ENCODE results near the gene SEH1L. TPM values are rescaled to one million over a fixed set of nuclear protein-coding genes. Genes with fewer than 3 reads are reported as not detected.
"Not testable (repeated sequence)": the region's sequence is repeated elsewhere in the genome, so short reads cannot be mapped to it uniquely, and the experiment has no call there.

The SEH1L gene
- 29.4 and 33.1 TPM in 2 replicates for total RNA-seq (2014; rRNA removed; shearing (Covaris generic))

DNA sequence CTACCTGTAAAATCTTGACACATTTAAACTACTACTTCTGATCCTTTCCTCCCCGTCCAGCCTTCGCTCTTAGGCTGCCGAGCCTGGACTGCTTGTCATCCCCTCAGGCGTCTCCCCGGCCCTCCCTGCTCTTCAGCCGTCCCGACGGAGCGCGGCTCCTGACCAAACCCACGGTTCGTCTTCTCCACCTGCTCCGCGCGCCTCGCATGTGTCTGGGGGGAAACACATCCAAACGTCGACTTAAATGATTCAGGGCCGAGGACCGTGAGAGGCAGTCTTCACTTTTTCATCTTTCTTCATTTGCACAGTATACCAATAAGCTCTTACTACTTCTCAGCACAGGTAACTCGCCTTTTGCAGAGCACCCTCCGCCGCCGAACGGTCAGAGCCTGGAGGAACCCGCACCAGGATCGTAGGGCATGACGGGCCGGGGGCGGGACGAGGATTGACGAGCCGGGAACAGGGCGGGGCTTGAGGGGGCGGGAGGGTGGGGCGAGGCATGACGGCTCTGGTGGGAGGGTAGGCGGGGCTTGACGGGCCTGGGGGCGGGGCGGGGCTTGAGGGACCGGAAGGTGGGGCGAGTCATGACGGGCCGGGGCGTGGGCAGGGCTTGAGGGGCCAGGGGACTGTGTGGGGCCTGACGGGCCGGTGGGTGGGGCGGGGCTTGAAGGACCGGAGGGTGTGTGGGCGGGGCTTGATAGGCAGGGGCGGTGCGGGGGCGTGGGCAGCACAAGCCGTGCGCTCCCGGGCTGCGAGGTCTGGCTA is at the start of gene SEH1L:
Gene SEH1L, plus strand, starts transcription at position 727 of the 765 bp plus-strand sequence. CDS start 111 bp downstream, outside the sequence.
- peak within 1 kb of the TSS; percentile 87 for H3K4me3 ChIP-seq
- no peaks in the 10 kb centered on the region for H3K9me3 ChIP-seq (replicated peaks)
- H3K27me3 ChIP-seq, result no peaks in the 10 kb centered on the region
- peak; percentile 95 to 97 for DNase-seq
- H3K36me3 ChIP-seq, result no peaks in the 10 kb centered on the region; the same call in 1 of the 2 replicates
- H3K27ac ChIP-seq, result peak within 1 kb of the TSS; percentile 86
- peaks cover 9% of the 10 kb centered on the region for H3K4me1 ChIP-seq

DNA sequence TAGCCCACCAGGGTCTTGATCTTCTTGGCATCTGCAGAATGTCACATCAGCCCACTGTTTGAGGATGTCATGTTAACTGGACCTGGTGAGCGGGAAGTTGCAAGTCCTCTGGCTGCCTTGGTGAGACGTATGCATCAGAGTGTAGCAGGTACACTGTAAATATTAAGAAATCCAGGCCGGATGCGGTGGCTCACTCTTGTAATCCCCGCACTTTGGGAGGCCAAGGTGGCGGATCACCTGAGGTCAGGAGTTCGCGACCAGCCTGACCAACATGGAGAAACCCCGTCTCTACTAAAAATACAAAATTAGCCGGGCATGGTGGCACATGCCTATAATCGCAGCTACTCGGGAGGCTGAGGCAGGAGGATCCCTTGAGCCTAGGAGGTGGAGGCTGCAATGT is 46.6 kb upstream of the SEH1L start:
- not testable (repeated sequence) for H3K9me3 ChIP-seq (replicated peaks); DNase-seq; H3K36me3 ChIP-seq; H3K27ac ChIP-seq; H3K4me1 ChIP-seq; H3K27me3 ChIP-seq; H3K4me3 ChIP-seq

DNA sequence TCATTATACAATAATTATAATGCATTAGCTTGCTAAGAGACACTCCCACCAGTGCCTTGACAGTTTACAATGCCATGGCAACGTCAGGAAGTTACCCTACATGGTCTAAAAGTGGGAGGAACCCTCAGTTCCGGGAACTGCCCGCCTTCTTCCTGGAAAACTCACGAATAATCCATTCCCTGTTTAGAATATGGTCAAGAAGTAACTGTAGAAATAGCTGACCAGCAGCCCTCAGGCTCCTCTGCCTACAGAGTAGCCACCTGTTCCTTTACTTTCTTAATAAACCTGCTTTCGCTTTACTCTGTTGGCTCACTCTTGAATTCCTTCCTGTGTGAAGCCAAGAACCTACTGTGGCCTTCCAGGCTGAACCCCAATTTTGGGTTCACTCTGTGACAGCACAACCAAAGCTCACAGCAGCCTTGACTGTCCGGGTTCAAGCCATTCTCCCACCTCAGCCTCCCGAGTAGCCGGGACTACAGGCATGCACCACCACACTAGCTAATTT is 43.7 kb upstream of the SEH1L start:
- Histone ChIP-seq H3K4me1 (no peaks in the 10 kb centered on the region), H3K4me3 (no peak overlapping the region), H3K27me3 (no peaks in the 10 kb centered on the region), H3K9me3 (replicated peaks) (no peaks in the 10 kb centered on the region), H3K36me3 (no peaks in the 10 kb centered on the region), H3K27ac (no peak overlapping the region)
- DNase-seq, result peak in 1 of 2 experiments; percentile 17

- Histone ChIP-seq H3K27me3 (no peaks in the 10 kb centered on the region), H3K4me1 (no peaks in the 10 kb centered on the region)
These were observed 41.7 kb upstream of the SEH1L start for GRCh38 chr18:12906119-12906518.

GRCh38 chr18:12906773-12907172 is 41.0 kb upstream of the SEH1L start:
- H3K4me1 ChIP-seq, result no peaks in the 10 kb centered on the region
- H3K27ac ChIP-seq, result no peak overlapping the region
- no peak for DNase-seq
- no peak overlapping the region for H3K4me3 ChIP-seq
- no peaks in the 10 kb centered on the region for H3K9me3 ChIP-seq (replicated peaks)
- H3K36me3 ChIP-seq, result no peaks in the 10 kb centered on the region
- no peaks in the 10 kb centered on the region for H3K27me3 ChIP-seq

More at GRCh38 chr18:12906119-12906518, 41.7 kb upstream of the SEH1L start:
- Histone ChIP-seq H3K9me3 (replicated peaks) (no peaks in the 10 kb centered on the region), H3K27ac (no peak overlapping the region), H3K36me3 (no peaks in the 10 kb centered on the region), H3K4me3 (no peak overlapping the region)
- DNase-seq, result no peak

- H3K27ac ChIP-seq, result no peak overlapping the region
- H3K9me3 ChIP-seq (replicated peaks), result no peaks in the 10 kb centered on the region
- no peaks in the 10 kb centered on the region for H3K27me3 ChIP-seq
- DNase-seq, result peak in 1 of 2 experiments; percentile 22
- 0 out of 2 replicates have a peak overlapping the region, but pooled peaks have one; percentile 10 for H3K4me3 ChIP-seq
- H3K4me1 ChIP-seq, result no peaks in the 10 kb centered on the region
- no peaks in the 10 kb centered on the region for H3K36me3 ChIP-seq
These were observed 40.4 kb upstream of the SEH1L start for GRCh38 chr18:12907258-12907925.

DNA sequence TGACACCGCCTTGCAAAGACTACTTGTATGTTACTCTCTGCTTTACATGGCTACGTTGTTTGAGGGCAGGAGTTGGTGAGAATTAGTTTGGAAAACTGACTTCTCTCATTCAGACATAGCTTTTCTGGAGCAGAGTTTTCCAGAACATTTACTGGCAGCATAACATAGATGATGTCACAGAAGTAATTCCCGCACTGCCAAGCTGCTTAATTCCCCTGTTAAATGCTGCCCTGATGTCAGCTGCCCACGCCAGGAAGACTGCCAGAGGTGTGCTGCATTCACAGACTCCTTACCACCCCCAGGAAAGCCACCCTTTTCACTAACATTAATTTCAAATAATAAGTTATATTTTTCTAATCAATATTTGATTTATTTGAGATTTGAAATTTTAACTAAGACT is 39.1 kb upstream of the SEH1L start:
- DNase-seq, result no peak
- H3K27me3 ChIP-seq, result no peaks in the 10 kb centered on the region
- no peak overlapping the region for H3K4me3 ChIP-seq
- no peak overlapping the region for H3K27ac ChIP-seq
- no peaks in the 10 kb centered on the region for H3K9me3 ChIP-seq (replicated peaks)
- no peaks in the 10 kb centered on the region for H3K4me1 ChIP-seq
- H3K36me3 ChIP-seq, result no peaks in the 10 kb centered on the region

DNA sequence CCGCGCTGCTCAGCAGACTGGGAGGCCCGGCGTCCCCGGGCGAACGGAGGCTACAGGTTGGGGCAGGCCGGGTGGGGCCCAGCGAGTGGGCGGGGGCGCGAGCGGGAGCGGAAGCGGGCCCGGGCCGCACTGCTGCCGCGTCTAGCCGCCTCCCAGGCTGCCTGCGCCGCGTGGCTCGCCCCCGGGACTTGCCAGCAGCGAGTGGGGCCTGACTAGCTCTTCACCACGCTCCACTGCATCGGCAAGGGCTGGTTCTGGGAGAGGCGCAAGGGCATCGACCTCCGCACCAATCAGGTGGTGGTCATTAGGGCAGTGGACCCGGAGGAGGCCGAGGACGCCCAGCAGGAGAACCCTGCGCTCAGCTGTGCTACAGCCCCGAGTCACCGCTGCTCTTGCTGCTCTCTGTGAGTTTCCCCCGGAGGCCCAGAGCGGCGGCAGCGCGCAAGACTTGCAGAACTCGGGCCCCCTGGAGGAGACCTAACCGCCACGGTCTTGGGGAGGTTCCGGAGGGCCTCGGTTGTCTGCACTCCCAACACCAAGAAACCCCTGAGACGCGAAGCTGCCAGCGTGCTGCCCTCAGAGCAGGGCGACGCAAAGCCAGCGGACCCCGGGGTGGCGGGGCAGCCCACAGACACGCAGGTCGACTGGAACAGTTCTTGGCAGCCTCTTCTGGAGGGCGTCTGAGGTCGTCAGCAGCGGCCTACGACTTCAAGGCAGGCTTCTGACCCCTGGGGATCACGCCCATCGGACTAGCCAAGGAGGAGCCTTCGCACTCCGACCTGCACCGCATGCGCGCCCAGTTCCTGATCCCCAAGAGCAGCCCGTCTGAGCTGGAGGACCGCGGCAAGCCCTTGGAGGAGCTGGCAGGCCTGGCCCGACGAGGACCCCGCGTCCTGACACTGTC is 36.5 kb upstream of the SEH1L start:
- no peaks in the 10 kb centered on the region for H3K27me3 ChIP-seq
- no peaks in the 10 kb centered on the region for H3K4me1 ChIP-seq
- H3K36me3 ChIP-seq, result no peaks in the 10 kb centered on the region
- H3K27ac ChIP-seq, result no peak overlapping the region
- no peaks in the 10 kb centered on the region for H3K9me3 ChIP-seq (replicated peaks)
- DNase-seq, result no peak
- H3K4me3 ChIP-seq, result no peak overlapping the region

DNA sequence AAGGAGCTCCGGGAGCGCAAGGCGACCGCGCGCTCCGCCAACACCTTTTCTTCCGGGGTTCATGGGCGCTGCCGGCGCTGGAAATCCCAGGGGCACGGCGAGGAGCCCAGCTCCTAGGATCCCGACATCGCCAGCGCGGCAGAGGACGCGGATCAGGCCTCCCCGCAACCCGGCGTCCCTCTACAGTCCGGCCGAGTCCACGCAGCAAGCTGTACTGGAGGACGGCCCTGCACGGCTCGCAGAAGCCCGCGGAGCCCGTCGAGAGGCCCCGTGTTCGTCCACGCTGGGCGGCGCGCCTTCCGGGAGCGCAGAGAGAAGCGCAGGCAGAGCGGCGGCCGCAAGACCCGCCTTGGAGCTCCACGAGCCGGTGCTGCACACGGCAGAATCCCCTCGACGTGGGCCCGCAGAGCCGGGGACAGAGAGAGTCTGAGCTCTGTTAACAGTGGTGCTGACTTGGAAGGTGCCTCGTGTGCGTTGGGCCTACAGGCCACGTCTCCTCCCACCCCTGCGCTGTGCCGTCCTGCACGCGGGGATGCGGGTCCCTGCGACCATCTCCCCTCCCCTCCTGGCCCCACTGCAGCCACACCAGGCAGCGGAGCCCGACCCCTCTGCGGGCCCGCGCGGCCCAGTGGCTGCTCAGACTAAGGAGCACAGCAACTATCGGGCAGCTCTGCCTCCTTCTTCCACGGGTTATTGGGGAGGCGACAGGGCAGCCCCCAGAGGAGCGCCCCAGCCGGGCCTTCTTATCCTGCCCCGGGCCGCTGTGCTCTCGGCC is 35.7 kb upstream of the SEH1L start:
- H3K27me3 ChIP-seq, result no peaks in the 10 kb centered on the region
- no peaks in the 10 kb centered on the region for H3K9me3 ChIP-seq (replicated peaks)
- no peak overlapping the region for H3K4me3 ChIP-seq
- no peak overlapping the region for H3K27ac ChIP-seq
- no peaks in the 10 kb centered on the region for H3K36me3 ChIP-seq
- no peaks in the 10 kb centered on the region for H3K4me1 ChIP-seq
- no peak for DNase-seq

- H3K4me3 ChIP-seq, result no peak overlapping the region
These were observed 26.6 kb upstream of the SEH1L start for GRCh38 chr18:12921178-12921577.

GRCh38 chr18:12922266-12922665 is 25.5 kb upstream of the SEH1L start:
- Histone ChIP-seq H3K4me3 (no peak overlapping the region), H3K4me1 (no peaks in the 10 kb centered on the region), H3K36me3 (no peaks in the 10 kb centered on the region), H3K9me3 (replicated peaks) (no peaks in the 10 kb centered on the region), H3K27ac (no peak overlapping the region), H3K27me3 (no peaks in the 10 kb centered on the region)
- no peak for DNase-seq

More at GRCh38 chr18:12921178-12921577, 26.6 kb upstream of the SEH1L start:
- H3K4me1 ChIP-seq, result no peaks in the 10 kb centered on the region
- no peak for DNase-seq
- no peaks in the 10 kb centered on the region for H3K36me3 ChIP-seq
- H3K27me3 ChIP-seq, result no peaks in the 10 kb centered on the region
- no peak overlapping the region for H3K27ac ChIP-seq
- H3K9me3 ChIP-seq (replicated peaks), result no peaks in the 10 kb centered on the region

DNA sequence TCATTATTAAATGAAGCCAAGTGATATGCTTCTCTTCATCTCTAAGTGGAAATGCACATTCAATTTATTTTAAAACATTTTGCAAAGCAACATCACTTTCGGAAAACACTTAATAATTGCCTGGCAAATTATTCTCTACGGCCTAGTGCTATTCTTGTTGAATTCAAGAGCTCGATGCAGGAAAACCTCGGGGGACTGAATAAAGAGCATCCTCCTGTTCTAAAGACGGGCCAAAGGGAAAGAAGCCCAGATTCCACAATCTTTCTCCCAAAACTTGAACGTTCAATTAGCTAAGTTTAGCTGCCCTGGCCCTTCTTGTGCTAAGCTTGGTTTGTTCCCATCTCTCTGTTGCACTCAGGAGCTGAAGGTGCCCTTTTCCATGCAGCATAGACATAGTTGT is 23.2 kb upstream of the SEH1L start:
- Histone ChIP-seq H3K4me3 (no peak overlapping the region), H3K27ac (no peak overlapping the region), H3K4me1 (no peaks in the 10 kb centered on the region), H3K9me3 (replicated peaks) (no peaks in the 10 kb centered on the region), H3K36me3 (no peaks in the 10 kb centered on the region), H3K27me3 (no peaks in the 10 kb centered on the region)
- no peak for DNase-seq

DNA sequence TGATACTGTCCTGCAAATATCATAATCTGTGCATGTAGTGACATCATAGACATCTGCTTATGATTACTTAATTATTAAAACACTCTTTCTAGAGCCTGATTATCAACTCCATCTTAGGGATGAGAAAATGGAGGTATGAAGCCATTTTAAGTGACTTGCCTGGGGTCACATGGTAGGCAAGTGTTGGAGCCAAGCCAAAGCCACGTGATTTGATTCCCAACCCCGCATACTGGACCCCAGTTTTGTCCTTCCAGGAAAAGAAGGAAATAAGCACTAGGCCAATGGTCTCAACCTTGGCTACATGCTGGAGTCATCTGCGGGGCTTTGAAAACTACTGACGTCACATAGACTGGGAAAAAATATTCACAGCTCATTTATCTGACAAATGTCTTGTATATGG is 19.6 kb upstream of the SEH1L start:
- H3K4me3 ChIP-seq, result no peak overlapping the region
- no peaks in the 10 kb centered on the region for H3K36me3 ChIP-seq
- no peaks in the 10 kb centered on the region for H3K4me1 ChIP-seq
- no peak for DNase-seq
- no peaks in the 10 kb centered on the region for H3K9me3 ChIP-seq (replicated peaks)
- no peaks in the 10 kb centered on the region for H3K27me3 ChIP-seq
- no peak overlapping the region for H3K27ac ChIP-seq

DNA sequence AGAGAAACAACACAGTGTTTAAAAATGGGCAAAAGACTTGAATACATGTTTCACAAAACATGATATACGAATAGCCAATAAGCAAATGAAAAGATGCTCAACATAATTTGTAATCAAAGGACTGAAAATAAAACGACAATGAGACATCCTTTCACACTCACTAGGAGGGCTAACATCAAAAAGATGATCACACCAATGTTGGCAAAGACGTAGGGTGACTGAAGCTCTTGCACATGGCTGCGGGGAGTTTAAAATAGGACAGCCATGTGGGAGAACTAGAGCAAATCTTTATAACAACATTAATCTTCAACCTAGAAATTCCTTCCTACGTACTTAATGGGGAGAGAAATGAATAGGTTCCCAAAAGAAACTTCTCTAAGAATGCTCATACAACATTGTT is 19.2 kb upstream of the SEH1L start:
- Histone ChIP-seq H3K4me3 (no peak overlapping the region), H3K9me3 (replicated peaks) (no peaks in the 10 kb centered on the region), H3K27me3 (no peaks in the 10 kb centered on the region), H3K27ac (no peak overlapping the region), H3K36me3 (no peaks in the 10 kb centered on the region), H3K4me1 (no peaks in the 10 kb centered on the region)
- no peak for DNase-seq
